GM19099 (cell line): ENCODE results near the gene U2SURP.

ENCODE experiments used
- POLR2A ChIP-seq: IDR thresholded peaks from 3 replicates; pipeline ENCODE4 v1.6.1; 2011; ENCODE audit warnings: low read depth; ENCODE audit not compliant: insufficient read length; ENCODE audit errors: extremely low read depth

The U2SURP gene

DNA sequence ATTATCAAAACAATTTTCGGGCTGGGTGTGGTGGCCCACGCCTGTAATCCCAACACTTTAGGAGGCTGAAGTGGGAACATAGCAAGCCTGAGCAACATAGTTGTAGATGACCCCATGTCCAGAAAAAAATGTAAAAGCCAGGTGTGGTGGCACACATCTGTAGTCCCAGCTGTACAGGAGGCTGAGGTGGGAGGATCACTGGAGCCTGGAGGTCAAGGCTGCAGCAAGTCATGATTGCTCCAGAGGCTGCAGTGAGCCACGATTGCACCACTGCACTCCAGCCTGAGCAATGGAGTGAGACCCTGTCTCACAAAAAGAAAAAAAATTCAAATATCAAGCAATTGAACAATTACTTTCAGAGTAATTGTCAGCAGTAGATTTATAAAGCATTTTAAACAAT is 29.9 kb upstream of the U2SURP start:
- TF ChIP-seq POLR2A: no peak

- TF ChIP-seq POLR2A: no peak
Measured at GRCh38 chr3:142972092-142972753, 29.1 kb upstream of the U2SURP start.

GRCh38 chr3:142973217-142974009 is 28.0 kb upstream of the U2SURP start:
- no peak for TF ChIP-seq POLR2A

GRCh38 chr3:142975316-142975995 is 25.9 kb upstream of the U2SURP start:
- no peak for TF ChIP-seq POLR2A

DNA sequence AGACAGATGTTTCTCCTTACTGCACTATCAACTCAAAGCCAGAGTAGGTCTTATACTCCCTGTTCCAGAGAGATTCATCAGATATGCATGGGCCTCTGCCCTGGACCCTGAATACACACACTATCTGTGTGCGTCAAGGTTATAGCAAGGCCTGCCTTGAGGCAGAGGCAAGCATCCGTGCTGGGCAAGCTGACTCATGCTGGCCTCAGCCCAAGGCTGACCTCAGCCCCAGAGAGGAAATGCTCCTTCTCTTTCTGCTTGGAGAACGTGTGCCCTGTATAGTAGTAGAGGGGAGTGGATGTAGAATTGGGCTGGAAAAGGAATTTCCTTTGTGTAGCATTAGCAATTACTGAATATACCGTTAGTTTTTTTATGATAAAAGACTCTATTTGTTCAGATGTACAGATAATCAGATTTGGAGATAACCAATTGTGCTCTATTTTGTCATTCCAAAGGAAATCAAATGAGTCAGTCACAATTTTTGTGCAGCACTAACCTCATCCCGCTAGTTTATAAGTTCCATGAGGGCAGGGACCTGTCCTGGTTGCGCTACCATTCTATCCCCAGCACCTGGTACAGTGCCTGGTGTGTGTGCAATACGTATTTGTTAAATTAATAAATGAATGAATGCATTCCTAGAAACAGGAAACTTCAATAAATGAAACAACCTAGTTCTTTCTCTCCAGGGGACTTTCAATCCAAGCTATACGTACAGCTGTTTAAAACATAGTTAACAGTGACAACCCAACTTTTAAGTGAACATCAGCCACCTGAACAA is 24.6 kb upstream of the U2SURP start:
- TF ChIP-seq POLR2A: no peak

GRCh38 chr3:142977399-142977728 is 24.0 kb upstream of the U2SURP start:
- TF ChIP-seq POLR2A: no peak

- TF ChIP-seq POLR2A: no peak
Measured at GRCh38 chr3:142981108-142981507, 20.3 kb upstream of the U2SURP start.

- TF ChIP-seq POLR2A: no peak
Measured at GRCh38 chr3:142982038-142982773, 19.2 kb upstream of the U2SURP start.

DNA sequence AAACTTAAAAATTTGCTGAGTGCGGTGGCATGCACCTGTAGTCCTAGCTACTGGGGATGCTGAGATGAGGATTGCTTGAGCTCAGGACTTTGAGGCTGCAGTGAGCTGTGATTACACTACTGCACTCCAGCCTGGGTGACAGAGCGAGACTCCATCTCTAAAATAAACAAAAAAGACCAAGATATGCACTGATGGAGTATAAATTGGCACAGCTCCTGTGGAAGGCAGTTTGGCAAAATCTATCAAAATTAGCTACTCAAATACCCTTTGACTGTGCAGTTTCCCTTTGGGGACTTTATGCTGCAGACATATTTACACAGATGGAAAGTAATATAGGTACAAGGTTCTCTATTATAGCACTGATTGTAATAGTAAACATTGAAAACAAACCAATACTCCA is 18.1 kb upstream of the U2SURP start:
- TF ChIP-seq POLR2A: no peak

- TF ChIP-seq POLR2A: no peak
Measured at GRCh38 chr3:142984255-142984654, 17.1 kb upstream of the U2SURP start.

GRCh38 chr3:142987080-142987700 is 14.2 kb upstream of the U2SURP start:
- TF ChIP-seq POLR2A: no peak

GRCh38 chr3:142987707-142988106 is 13.7 kb upstream of the U2SURP start:
- TF ChIP-seq POLR2A: no peak

- TF ChIP-seq POLR2A: no peak
Measured at GRCh38 chr3:142990721-142991120, 10.6 kb upstream of the U2SURP start.

- TF ChIP-seq POLR2A: no peak
Measured at GRCh38 chr3:142992323-142992722, 9.0 kb upstream of the U2SURP start.
